GM12872 (cell line): ENCODE measurements around the gene ARCN1.

Source experiments
- TF ChIP-seq, protein P1 (sequence below): IDR thresholded peaks from 3 replicates; pipeline ENCODE4 v1.5.1; 2011; ENCODE audit warnings: low read depth, mild to moderate bottlenecking, low read length, moderate library complexity; ENCODE audit not compliant: insufficient read depth

Gene ARCN1

GRCh38 chr11:118633979-118634378 lies 61.8 kb downstream of the ARCN1 start:
- TF ChIP-seq, protein P1, sequence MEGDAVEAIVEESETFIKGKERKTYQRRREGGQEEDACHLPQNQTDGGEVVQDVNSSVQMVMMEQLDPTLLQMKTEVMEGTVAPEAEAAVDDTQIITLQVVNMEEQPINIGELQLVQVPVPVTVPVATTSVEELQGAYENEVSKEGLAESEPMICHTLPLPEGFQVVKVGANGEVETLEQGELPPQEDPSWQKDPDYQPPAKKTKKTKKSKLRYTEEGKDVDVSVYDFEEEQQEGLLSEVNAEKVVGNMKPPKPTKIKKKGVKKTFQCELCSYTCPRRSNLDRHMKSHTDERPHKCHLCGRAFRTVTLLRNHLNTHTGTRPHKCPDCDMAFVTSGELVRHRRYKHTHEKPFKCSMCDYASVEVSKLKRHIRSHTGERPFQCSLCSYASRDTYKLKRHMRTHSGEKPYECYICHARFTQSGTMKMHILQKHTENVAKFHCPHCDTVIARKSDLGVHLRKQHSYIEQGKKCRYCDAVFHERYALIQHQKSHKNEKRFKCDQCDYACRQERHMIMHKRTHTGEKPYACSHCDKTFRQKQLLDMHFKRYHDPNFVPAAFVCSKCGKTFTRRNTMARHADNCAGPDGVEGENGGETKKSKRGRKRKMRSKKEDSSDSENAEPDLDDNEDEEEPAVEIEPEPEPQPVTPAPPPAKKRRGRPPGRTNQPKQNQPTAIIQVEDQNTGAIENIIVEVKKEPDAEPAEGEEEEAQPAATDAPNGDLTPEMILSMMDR: no peak

DNA sequence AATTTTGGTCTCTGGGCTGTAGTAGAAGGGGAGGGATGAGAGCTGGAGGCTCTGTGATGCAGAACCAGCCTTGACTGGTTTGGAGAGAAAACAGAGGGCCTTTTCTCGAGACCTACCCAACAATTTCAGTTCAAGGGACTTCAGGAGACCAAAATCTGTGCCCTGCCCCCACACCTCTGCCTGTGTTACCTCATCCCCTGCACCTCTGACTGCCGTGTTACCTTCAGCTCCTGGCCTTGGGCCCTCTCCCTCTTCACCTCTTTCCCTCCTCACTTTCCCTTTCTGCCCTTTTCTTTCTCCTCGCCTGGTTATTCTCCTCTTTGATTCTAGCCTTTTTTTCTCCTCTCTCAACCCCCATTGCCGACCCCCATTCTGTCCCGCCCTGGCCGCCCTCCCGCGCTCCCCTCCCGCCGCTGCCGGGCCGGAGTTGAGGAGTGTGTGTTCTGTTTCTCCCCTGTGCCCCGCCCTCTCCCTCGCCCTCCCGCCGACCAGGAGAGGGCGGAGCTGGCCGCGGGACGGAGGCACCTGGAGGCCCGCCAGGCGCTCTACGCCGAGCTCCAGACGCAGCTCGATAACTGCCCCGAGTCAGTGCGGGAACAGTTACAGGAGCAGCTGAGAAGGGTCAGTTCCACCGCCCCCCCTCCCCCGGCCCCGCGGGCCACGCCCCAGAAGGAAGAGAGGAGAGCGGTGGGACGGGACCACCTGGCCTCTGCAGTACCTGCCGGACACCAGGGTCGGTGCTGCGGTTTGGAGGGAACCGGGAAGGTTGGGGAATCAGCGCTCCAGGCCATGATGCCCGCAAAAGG lies 62.4 kb downstream of the ARCN1 start:
- TF ChIP-seq, protein P1: no peak

DNA sequence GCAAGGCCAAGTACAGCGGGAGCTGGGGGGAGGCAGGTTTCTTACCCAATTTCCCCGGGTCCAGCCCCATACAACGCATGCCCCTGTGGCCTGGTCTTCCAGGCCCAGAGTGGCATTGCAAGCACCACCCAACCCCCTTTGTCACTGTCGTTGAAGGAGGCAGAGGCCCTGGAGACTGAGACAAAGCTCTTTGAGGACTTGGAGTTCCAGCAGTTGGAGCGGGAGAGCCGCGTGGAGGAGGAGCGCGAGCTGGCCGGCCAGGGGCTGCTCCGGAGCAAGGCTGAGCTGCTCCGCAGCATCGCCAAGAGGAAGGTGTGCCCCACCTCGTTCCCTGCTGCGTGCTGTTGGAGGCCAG lies 63.0 kb downstream of the ARCN1 start:
- TF ChIP-seq, protein P1: no peak

- TF ChIP-seq, protein P1: no peak
Measured at GRCh38 chr11:118635642-118636041, 63.4 kb downstream of the ARCN1 start.

DNA sequence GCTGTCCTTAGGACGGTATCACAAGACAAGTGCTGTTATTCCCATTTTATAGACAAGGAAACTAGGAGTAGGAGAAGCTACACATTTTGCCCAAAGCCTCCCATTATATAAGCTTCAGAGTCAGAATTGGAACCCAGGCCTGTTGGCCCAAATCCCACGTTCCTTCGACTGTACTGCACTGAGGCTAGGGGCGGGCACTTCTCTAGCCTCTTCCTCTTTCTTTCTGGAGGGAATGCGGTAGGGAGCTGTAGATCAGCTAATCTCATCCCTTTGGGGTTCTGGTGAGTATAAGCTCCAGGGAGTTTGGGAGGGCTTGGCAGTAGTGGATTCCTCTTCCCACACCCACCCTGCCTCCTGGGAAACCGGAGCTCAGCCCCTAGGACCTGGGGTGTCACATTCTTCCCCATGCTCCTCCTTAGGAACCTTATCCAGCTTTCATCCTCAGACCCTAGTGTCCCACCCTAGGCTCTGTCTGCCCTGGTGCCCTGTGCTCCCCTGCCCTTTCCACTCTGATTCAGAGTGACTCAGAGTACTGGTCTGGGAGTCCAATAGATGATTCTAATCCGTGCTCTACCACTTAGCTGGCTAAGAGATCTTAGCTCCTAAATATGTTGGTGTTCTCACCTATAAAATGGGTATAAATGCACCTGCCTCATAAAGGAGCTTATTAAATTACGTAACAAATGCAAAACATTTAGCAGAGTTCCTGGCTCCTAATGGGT lies 64.5 kb downstream of the ARCN1 start:
- TF ChIP-seq, protein P1: no peak

DNA sequence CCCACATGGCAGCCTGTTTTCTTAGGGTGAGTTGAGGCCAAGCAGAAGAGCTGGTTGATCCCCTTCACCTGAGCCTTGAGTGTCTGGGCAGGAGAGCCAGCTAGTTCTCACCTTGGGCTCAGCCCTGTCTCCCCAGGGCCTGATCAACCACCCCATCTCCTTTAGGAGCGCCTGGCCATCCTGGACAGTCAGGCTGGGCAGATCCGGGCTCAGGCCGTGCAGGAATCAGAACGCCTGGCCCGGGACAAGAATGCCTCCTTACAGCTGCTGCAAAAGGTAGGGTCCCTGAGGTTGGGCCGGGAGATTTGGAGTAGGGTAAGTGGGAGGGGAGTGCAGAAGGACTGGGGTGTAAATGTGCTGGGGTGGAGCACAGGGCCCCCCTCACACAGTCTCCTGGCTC lies 66.5 kb downstream of the ARCN1 start:
- TF ChIP-seq, protein P1: no peak

DNA sequence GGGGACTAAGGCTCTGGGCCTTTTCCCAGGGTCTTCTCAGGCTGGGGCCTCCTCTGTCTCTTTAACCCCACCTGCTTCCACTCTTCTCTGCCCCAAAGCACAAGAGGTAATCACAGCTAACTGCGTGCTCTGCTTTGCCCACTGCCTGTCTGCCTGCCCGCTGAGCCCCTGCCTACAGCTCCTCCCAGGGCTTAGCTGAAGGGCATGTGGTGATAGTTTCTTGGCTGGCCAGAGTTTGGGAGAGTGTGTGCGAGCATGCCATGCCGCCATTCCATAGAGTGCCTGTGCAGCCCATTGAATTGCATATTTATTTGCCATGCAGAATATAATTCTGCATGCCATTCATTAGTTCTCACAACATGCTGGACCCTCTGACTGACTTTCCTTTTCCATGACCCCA lies 67.7 kb downstream of the ARCN1 start:
- TF ChIP-seq, protein P1: no peak
